GM12874 (cell line): ENCODE measurements around the gene TTC39A.

Experiments used
- TF ChIP-seq, protein P1 (sequence below): IDR thresholded peaks from 2 replicates; pipeline ENCODE4 v1.5.1; 2011; ENCODE audit warnings: low read depth, mild to moderate bottlenecking, control low read depth, low read length, moderate library complexity; ENCODE audit not compliant: insufficient read depth

Gene TTC39A

DNA sequence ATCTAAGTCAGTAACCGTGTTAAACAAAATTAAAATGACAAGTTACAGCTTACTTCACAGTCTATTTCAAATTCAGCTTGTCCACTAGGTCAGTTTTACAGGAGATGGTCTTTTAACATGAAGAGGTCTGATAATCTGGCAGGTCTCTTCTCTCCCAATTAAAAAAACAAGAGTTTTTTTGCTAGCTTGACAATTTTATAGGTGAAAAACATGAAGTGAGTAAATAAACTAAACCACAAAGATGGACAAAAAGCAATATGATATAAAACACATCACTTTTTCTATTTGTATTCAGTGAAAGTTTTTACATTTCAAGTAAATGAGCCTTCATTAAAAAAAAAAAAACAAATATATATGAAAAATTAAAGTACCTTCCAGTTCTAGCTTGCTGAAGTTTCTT lies 25.0 kb upstream of the TTC39A start:
- TF ChIP-seq, protein P1, sequence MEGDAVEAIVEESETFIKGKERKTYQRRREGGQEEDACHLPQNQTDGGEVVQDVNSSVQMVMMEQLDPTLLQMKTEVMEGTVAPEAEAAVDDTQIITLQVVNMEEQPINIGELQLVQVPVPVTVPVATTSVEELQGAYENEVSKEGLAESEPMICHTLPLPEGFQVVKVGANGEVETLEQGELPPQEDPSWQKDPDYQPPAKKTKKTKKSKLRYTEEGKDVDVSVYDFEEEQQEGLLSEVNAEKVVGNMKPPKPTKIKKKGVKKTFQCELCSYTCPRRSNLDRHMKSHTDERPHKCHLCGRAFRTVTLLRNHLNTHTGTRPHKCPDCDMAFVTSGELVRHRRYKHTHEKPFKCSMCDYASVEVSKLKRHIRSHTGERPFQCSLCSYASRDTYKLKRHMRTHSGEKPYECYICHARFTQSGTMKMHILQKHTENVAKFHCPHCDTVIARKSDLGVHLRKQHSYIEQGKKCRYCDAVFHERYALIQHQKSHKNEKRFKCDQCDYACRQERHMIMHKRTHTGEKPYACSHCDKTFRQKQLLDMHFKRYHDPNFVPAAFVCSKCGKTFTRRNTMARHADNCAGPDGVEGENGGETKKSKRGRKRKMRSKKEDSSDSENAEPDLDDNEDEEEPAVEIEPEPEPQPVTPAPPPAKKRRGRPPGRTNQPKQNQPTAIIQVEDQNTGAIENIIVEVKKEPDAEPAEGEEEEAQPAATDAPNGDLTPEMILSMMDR, result no peak

- TF ChIP-seq, protein P1, result no peak
Observed at GRCh38 chr1:51354416-51354815, 24.1 kb upstream of the TTC39A start.

DNA sequence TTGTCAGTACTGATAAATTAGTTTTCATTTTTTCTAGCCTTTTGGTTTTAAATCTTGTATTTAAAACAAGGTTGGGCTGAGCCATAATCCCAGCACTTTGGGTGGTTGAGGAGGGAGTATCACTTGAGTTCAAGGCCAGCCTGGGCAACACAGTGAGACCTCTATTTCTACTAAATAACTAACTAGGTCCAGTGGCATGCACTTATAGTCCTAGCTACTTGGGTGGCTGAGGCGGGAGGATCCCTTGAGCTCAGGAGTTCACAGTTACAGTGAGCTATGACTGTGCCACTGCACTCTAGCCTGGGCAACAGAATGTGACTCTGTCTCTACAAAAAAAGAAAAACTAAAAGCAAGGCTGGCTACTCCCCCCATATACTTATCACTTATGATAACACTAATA lies 21.5 kb upstream of the TTC39A start:
- TF ChIP-seq, protein P1, result no peak

DNA sequence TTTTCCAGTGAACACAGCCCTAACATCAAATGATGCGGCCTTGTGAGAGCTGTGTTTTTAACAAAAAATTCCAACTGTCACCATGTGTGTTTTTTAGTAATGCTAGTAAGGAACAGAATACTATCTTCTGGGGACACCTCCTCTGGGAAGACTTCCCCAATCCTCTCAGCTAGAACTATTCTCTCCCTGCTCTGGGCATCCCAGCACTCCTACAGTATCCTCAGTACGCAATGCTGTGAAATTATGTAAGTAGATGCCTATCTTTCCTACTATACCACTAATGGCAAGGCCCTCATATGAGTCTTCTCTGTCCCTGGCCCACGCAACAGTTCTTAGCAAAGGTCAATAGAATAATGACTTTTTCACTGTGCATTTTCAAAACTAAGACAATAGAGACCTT lies 19.5 kb upstream of the TTC39A start:
- TF ChIP-seq, protein P1, result no peak

DNA sequence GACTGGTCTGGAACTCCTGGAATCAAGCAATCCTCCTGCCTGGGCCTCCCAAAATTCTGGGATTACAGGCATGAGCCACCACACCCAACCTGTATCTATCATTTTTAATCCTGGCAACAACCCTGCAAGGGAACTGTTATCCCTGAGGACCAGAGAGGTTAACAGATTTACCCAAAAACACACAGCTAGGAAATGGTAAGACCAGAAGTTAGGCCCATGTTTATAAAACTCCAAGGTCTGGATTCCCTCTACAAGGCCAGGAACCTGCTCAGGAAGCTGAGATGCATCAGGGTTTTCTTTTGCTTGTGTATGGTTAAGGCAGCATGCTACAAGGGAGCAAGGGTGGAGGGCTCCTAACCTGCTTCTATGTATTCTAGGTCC lies 17.8 kb upstream of the TTC39A start:
- TF ChIP-seq, protein P1, result no peak

GRCh38 chr1:51347398-51348146 lies 17.2 kb upstream of the TTC39A start:
- TF ChIP-seq, protein P1, result no peak

DNA sequence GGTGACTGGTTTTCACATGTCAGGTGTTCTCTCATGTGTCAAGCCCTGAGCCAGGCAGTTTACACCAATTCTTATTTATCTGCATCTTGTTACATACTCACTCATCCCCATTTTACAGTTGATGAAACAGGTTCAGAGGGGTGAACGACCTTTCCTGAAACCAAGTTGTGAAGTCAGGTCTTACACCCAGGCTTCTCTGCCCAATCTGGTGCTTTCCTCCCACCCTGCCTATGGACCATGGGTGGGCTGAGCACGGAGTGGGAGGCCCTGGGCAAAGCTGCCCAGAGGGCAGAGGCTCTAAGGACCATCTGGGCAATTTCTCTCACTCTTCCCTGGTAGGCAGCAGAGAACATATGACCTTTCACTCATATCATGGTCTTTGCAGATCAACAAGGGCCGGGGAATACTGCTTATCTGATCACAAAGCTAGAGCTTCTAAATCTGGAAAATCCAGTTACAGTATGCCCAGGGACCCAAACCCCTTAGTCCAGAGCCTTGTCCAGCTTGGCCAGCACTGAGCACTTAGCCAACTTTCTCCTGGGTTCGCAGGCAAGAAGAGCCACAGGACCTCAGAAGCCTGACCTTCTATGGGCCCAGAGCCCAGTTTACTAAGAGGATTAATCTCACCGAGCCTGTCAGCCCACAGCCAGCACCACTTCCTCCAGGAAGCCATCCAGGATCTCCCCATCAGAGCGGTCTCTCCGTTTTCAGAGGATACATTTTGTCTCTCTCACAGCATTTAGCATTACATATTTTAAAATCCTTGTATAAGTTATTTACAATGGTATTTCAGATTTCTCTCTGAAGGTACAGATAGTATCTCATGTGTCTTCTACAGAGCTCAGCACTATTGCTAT lies 16.0 kb upstream of the TTC39A start:
- TF ChIP-seq, protein P1, result no peak
